Fibroblast of villous mesenchyme (primary cell): ENCODE results near the gene MALSU1. TPM values are rescaled to one million over a fixed set of nuclear protein-coding genes. Genes with fewer than 3 reads are reported as not detected.

Source experiments
- DNase-seq: peaks from one replicate; pipeline ENCODE4 v3.0.0-alpha.2; 2010; ENCODE audit warnings: low read depth
- H3K4me3 ChIP-seq: 2 replicates; pipeline ENCODE4 v1.5.1; 2011; ENCODE audit warnings: low read depth, mild to moderate bottlenecking, low read length
- CTCF ChIP-seq: IDR thresholded peaks from 2 replicates; pipeline ENCODE4 v1.5.1; 2012; ENCODE audit warnings: low read depth, mild to moderate bottlenecking, low read length; ENCODE audit not compliant: insufficient read depth
- total RNA-seq: library from RNA; depleted of rRNA; stranded (reverse); fragments of >200 nt; gene quantifications from 2 replicates; pipeline ENCODE4 v1.2.3, GENCODE V29; 2012

MALSU1 gene
- total RNA-seq, 1 donor: 60.0 TPM

- TF ChIP-seq CTCF: no peak
- no peak for DNase-seq
- H3K4me3 ChIP-seq: no peak overlapping the region
Measured at GRCh38 chr7:23284871-23285270, 14.3 kb upstream of the MALSU1 start.

GRCh38 chr7:23285657-23286646 lies 13.2 kb upstream of the MALSU1 start:
- no peak for DNase-seq
- H3K4me3 ChIP-seq: no peak overlapping the region
- TF ChIP-seq CTCF: no peak

- TF ChIP-seq CTCF: no peak
- H3K4me3 ChIP-seq: no peak overlapping the region
Measured at GRCh38 chr7:23287612-23288011, 11.5 kb upstream of the MALSU1 start.

GRCh38 chr7:23290993-23291392 lies 8.1 kb upstream of the MALSU1 start:
- no peak for DNase-seq
- no peak overlapping the region for H3K4me3 ChIP-seq
- no peak for TF ChIP-seq CTCF

More at GRCh38 chr7:23287612-23288011, 11.5 kb upstream of the MALSU1 start:
- DNase-seq: no peak

GRCh38 chr7:23291957-23292560 lies 7.1 kb upstream of the MALSU1 start:
- DNase-seq: no peak
- no peak overlapping the region for H3K4me3 ChIP-seq

GRCh38 chr7:23292623-23293022 lies 6.5 kb upstream of the MALSU1 start:
- no peak overlapping the region for H3K4me3 ChIP-seq
- TF ChIP-seq CTCF: no peak
- DNase-seq: no peak

More at GRCh38 chr7:23291957-23292560, 7.1 kb upstream of the MALSU1 start:
- TF ChIP-seq CTCF: no peak
